GM18517 (cell line): Measurements from ENCODE around the gene PDSS2.
"Not testable (repeated sequence)": the region's sequence is repeated elsewhere in the genome, so short reads cannot be mapped to it uniquely, and the experiment has no call there.

Source experiments
- ATAC-seq: cut with Tn5 transposase; IDR thresholded peaks from one replicate; pipeline ENCODE4 v1.9.1; 2021; ENCODE audit warnings: mild to moderate bottlenecking, moderate library complexity; ENCODE audit not compliant: unreplicated experiment

Gene PDSS2

GRCh38 chr6:107328081-107328480 lies 131.3 kb downstream of the PDSS2 start:
- ATAC-seq, result no peak

DNA sequence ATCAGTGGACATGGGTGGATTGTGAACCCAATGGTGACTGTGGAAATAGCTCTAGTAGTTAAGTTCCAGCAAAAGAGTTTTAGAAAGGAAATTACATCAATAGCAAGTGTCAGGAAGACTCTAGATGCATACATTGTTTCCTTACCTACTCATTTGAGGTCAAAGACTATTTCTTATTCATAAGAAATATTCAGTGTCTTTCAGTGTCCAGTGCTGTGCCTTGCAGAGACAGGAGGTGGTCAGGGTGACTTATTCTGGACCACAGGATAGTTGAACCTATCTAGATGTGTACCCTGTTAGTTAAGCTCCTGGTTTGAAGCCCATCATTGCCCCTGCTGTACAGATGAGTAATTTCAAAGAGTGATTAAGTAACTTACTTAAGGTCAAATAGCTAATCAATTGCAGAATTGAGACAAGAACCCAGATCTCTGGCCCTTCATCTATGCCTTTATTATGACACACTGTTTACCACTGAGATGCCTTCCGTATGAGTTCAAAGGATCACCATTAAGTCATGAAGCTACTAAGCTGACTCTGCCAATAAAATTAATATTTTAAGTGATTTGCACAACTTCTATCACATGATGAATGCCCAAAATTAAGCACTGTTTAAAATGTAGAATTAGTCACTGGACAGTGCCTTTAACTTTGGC lies 136.1 kb downstream of the PDSS2 start:
- no peak for ATAC-seq

DNA sequence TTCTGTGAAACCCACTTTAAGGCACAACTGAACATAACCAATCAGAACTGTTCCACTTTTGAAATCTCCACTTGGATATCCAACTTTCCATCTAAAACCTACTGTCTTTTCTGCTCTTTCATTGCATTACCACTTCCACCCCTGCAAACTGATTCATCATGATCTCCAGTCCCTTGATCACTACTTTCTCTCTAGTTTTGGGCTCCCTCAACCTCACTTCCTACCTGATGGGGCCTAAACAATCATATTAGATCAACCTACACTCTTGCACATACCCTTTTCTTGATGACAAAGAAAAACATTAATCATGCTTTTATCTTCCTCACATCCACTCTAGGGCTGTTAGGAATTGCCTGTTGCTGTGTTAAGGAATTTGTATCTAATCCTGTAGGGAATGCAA lies 137.6 kb downstream of the PDSS2 start:
- no peak for ATAC-seq

DNA sequence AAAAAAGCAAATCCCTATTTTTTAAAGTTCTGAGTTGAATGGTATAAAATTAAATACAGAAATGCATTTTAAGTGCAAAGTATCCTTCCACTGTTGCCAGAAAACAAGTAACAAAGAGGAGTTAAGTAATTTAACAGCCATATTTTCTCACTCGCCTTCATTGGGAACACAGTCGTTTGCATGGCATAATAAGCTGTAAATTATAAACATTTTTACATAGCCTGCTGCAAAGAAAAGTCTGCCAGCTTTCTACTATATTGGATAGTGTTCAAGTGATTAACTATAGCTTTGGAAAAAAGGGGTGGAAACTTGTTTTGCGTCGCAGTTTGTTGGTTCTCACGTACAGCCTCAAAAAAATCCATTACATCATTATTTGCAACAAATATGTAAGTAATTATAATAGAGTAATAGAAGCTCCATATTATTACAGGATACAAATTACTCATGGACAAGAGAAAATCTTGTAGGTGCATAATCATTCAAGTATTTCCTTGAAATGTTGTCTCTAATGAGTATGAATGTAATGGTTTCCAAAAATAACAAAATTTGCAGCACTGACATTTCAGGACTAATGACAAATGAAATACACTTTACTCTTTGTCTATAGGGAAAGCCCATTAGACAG lies 139.3 kb downstream of the PDSS2 start:
- no peak for ATAC-seq

- peak; percentile 66 for ATAC-seq
Observed at GRCh38 chr6:107318100-107318736, 141.1 kb downstream of the PDSS2 start.

DNA sequence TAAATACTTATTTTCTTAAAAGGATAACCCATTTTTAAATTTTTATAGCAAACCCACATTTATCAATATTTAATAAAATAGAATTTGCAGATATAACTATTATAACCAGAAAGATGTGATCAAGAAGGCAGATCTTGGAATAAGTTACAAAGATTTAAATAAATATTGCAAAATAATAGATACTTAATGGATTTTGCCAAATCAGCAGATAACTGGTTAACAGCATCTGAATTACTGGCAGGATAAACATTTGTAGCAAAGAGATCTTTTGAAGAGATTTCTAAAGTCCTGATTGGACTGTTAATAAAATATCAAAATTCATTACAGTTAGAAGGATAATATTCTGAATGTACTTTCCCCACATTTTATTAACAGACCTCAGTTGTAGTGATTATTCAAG lies 144.2 kb downstream of the PDSS2 start:
- ATAC-seq, result no peak

DNA sequence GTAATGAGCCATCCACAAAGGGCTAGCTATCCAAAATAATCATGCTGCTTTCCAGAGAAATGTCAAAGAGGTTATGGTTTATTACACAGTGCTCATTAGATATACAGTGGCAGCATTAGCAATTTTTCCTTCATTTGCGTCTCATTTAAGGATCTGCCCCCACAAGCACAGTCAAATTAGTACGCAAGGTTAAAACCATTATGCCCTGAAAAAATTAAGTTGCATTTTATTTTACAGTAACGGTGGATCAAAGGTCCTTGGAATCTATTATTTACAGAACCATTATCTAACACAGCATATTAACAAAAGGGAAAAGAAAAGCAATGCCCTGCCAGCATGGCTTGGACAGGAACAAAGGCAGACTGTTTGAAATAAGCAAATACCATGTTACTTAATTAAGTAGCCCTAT lies 144.8 kb downstream of the PDSS2 start:
- no peak for ATAC-seq

- no peak for ATAC-seq
Observed at GRCh38 chr6:107313776-107314175, 145.6 kb downstream of the PDSS2 start.

GRCh38 chr6:107310362-107310761 lies 149.0 kb downstream of the PDSS2 start:
- ATAC-seq, result no peak

DNA sequence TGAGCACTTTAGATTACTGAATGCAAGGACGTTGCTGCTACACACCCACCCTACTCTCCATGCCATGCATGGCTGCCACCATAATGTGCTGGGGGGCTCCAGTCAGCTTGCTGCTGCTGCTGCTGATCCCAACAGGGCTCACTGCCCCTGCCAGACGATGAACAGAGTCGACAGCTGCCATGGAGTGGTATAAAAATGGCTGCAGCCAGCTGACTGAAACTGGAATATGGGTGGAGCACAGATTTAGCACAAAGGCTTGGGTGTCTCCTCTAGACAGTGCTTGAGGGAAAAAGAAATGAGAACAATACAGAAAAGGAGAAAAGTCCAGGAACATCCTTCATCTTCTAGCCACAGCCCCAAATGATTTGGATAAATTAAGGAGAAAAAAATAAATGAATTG lies 150.7 kb downstream of the PDSS2 start:
- no peak for ATAC-seq

- ATAC-seq, result not testable (repeated sequence)
Observed at GRCh38 chr6:107305994-107306393, 153.4 kb downstream of the PDSS2 start.

DNA sequence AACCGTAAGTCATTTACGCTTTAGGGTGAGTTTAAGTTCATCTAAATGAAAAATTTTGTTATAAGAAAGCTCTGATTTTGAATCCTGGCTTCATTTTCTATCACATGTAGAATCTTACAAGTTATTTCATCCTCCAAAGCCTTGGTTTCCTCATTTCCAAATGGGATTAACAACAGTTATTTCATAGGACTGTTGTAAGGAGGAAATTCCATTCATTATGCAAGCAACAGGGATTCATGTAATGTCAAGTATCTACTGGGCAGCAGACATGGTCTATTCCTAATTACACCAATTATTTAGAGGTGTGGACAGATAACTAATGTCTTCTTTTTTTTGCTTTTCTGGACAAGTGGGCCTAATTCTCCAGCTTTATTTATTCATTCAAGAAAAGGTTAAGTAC lies 154.0 kb downstream of the PDSS2 start:
- no peak for ATAC-seq

- ATAC-seq, result no peak
Observed at GRCh38 chr6:107304421-107305025, 154.8 kb downstream of the PDSS2 start.

- no peak for ATAC-seq
Observed at GRCh38 chr6:107293350-107293749, 166.0 kb downstream of the PDSS2 start.

DNA sequence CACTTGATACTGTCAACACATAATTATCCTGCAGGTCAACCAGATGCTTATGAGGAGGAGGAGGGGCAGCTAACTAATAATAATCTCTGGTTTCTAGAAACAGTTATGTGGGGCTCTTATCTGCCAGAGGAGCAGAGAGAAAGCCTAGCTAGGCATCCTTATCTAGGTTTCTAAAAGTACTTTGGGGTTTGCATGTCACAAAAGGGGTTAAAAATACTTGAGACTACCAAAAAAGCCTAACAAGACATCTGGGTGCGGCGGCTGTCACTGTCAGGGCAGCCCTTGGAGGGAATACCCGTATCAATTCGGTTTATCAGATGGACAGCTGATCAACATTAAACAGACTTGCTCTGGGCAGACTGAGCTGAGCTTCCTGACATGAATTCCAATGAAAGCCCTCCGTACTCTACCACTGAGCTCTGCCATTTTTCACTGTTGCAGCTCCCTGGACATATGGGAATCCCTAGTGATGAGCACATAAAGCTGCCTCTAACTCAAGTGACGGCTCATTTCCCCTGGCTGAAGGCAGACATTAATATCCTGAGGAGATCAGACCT lies 166.6 kb downstream of the PDSS2 start:
- no peak for ATAC-seq

DNA sequence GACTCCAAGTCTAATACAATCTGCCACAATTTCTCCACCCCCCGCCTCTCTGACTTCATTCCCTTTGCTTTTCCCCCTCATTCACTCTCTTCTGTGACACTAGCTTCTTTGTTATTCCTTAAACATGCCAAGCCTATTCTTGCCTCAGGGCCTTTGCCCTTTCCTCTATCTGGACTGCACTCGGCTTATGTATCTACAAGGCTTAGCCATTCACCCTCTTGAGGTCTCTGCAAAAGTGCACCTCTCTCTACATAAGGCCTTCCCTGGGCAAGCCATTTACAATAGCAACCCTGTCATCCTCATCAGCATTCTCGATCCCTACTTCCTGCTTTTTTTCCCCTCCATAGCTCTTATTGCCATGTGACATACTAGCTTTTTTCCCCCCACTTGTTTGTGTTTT lies 168.9 kb downstream of the PDSS2 start:
- no peak for ATAC-seq

DNA sequence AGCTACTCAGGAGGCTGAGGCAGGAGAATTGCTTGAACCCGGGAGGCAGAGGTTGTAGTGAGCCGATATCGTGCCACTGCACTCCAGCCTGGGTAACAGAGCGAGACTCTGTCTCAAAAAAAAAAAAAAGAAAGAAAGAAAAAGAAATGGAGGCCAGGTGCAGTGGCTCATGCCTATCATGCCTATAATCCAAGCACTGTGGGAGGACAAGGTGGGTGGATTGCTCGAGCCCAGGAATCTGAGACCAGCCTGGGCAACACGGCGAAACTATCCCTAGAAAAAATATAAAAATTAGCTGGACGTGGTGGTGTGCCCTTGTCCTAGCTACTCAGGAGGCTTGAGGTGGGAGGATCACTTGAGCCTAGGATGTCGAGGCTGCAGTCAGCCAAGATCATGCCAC lies 170.1 kb downstream of the PDSS2 start:
- ATAC-seq, result not testable (repeated sequence)

- ATAC-seq, result not testable (repeated sequence)
Observed at GRCh38 chr6:107285683-107286082, 173.7 kb downstream of the PDSS2 start.

- ATAC-seq, result no peak
Observed at GRCh38 chr6:107284805-107285204, 174.6 kb downstream of the PDSS2 start.

- ATAC-seq, result no peak
Observed at GRCh38 chr6:107280791-107281190, 178.6 kb downstream of the PDSS2 start.

- ATAC-seq, result not testable (repeated sequence)
Observed at GRCh38 chr6:107280001-107280400, 179.4 kb downstream of the PDSS2 start.
